ENCODE measurements around the gene SLC22A31.

- TF ChIP-seq CTCF (IDR thresholded peaks at IDR 0.05; ENCODE audit: low read depth, low read length) (no peak), EZH2phosphoT487 (IDR thresholded peaks at IDR 0.05; ENCODE audit: low read depth) (no peak)
These were observed 6.6 kb downstream of the SLC22A31 start for GRCh38 chr16:89193576-89194293.
